Stimulated activated CD4-positive, alpha-beta T cell treated with anti-CD3 and anti-CD28 coated beads, Interleukin-15, amount 100 ng/mL, for 24 hours (primary cell): ENCODE measurements around the gene SLC16A10.

Source experiments
- DNase-seq: peaks from one replicate; pipeline ENCODE4 v3.0.0-alpha.2; 2020

The SLC16A10 gene

GRCh38 chr6:111266276-111266675 is 179.0 kb downstream of the SLC16A10 start:
- DNase-seq, result no peak

GRCh38 chr6:111267764-111268333 is 180.5 kb downstream of the SLC16A10 start:
- DNase-seq, result no peak

- no peak for DNase-seq
Measured at GRCh38 chr6:111269401-111269970, 182.2 kb downstream of the SLC16A10 start.

- DNase-seq, result no peak
Measured at GRCh38 chr6:111270121-111270520, 182.8 kb downstream of the SLC16A10 start.

GRCh38 chr6:111274593-111275217 is 187.4 kb downstream of the SLC16A10 start:
- DNase-seq, result no peak

- no peak for DNase-seq
Measured at GRCh38 chr6:111276335-111276734, 189.0 kb downstream of the SLC16A10 start.

GRCh38 chr6:111276736-111277135 is 189.4 kb downstream of the SLC16A10 start:
- DNase-seq, result no peak

GRCh38 chr6:111277819-111278218 is 190.5 kb downstream of the SLC16A10 start:
- no peak for DNase-seq

- DNase-seq, result no peak
Measured at GRCh38 chr6:111278731-111279130, 191.4 kb downstream of the SLC16A10 start.

- DNase-seq, result no peak
Measured at GRCh38 chr6:111280445-111280955, 193.2 kb downstream of the SLC16A10 start.
